Daoy (cell line): ENCODE results near the gene CDH2. TPM values are rescaled to one million over a fixed set of nuclear protein-coding genes. Genes with fewer than 3 reads are reported as not detected.

Source experiments
- DNase-seq: peaks from one replicate; pipeline ENCODE4 v3.0.0-alpha.2; 2015; ENCODE audit warnings: low read depth
- total RNA-seq: library from RNA; depleted of rRNA; stranded (reverse); fragments of >200 nt; shearing (Covaris generic); gene quantifications from 2 replicates; pipeline ENCODE4 v1.2.3, GENCODE V29; 2014

CDH2 gene
- total RNA-seq, 1 experiment from 2014 or later: 90.6 TPM

- no peak for DNase-seq
Measured at GRCh38 chr18:28088477-28088876, 88.5 kb downstream of the CDH2 start.

- DNase-seq: peak; percentile 57
Measured at GRCh38 chr18:28086670-28087552, 90.0 kb downstream of the CDH2 start.

- DNase-seq: no peak
Measured at GRCh38 chr18:28081516-28081915, 95.4 kb downstream of the CDH2 start.

DNA sequence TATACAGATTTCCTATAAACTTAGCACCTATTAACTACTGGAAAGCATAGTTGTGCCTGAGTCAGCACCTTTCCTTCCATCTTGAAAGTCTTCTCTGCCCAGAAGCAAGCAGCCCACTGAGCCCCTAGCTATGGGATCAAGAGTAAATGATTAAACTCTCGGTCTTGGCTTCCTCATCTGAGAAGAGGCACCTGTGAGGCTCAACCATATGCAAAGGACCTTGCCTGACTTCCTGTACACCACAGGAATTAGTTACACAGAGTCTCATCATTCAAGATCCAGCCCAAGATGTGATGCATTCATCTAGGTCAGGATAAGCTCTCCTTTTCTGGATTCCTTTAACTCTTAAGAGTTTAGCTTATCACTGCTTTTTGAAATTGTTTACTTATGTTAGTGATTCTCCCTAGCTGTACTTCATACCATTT is 96.0 kb downstream of the CDH2 start:
- no peak for DNase-seq

DNA sequence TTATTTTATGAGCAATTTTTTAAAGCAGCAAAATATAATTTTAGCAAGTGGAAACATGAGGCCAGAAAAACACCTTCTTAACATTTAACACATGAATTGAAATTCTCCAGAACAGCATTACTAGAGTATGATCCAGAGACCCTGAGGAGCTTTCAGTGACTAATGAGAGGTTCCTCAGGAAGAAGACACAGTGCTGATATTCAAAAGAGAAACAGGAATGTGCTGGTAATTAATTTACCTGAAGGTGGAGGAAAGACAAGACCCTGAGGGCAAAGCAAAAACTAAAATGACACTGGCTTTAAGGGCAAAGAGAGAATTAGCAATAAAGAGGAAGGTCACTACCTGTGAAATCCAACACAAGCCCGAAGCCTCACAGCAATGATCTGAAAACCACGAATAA is 97.0 kb downstream of the CDH2 start:
- DNase-seq: no peak

- no peak for DNase-seq
Measured at GRCh38 chr18:28078849-28079248, 98.1 kb downstream of the CDH2 start.

DNA sequence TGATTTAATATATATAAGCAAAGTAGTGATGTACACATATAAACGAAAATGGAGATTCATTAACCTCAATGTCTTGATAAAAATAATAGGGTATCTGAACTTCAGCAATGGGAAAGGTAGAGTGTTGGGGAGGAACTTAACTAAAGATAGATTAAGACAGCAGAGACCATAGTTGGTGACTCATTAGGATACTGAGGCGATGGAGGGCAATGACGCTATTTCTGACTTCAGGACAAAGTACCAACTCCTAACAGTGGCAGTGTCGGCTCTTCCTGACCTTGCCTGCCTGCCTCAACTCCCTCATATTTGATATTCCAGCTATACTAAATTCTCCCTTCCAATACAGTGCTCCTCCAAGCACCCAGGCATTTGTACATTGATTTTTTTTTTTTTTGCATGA is 98.6 kb downstream of the CDH2 start:
- no peak for DNase-seq

GRCh38 chr18:28075501-28075900 is 101.4 kb downstream of the CDH2 start:
- DNase-seq: peak; percentile 13

GRCh38 chr18:28074076-28074475 is 102.9 kb downstream of the CDH2 start:
- no peak for DNase-seq

DNA sequence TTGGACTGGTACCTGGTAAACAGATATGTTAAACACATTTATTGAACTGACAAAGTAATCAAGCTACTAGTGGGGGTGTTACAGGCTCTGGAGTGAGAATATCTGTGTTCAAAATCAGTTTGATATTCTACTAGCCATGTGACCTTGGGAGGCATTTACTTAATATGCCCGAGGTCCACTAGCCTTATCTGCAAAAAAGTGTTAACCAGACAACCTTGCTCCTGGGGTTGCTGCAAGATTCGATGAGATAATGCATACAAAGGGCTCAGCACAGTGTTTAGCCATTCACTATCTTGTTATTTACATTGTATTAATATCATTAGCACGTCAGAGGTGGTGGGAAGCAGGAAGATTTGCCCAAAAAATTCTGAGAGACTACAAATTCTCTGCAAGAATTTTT is 103.3 kb downstream of the CDH2 start:
- DNase-seq: no peak

GRCh38 chr18:28071199-28071598 is 105.7 kb downstream of the CDH2 start:
- no peak for DNase-seq

- no peak for DNase-seq
Measured at GRCh38 chr18:28068207-28068606, 108.7 kb downstream of the CDH2 start.

GRCh38 chr18:28067346-28067745 is 109.6 kb downstream of the CDH2 start:
- no peak for DNase-seq

DNA sequence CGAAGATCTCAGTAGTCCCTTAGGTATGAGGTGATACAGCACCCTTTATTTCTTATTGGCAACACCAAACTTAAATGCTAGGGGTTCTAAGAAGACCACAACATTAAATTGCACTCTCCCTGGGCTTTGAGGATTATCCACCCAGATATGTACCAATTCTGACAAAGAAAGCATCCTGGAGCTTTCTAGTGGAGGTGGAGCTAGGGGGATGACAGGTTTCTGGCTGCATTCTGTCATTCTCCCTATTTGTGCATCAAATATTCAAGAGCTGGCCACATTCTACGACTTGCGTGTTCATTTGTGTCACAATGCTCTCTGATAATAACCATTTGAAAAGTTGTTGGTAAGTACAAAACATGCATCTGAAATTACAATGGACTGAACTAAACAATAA is 111.1 kb downstream of the CDH2 start:
- no peak for DNase-seq

DNA sequence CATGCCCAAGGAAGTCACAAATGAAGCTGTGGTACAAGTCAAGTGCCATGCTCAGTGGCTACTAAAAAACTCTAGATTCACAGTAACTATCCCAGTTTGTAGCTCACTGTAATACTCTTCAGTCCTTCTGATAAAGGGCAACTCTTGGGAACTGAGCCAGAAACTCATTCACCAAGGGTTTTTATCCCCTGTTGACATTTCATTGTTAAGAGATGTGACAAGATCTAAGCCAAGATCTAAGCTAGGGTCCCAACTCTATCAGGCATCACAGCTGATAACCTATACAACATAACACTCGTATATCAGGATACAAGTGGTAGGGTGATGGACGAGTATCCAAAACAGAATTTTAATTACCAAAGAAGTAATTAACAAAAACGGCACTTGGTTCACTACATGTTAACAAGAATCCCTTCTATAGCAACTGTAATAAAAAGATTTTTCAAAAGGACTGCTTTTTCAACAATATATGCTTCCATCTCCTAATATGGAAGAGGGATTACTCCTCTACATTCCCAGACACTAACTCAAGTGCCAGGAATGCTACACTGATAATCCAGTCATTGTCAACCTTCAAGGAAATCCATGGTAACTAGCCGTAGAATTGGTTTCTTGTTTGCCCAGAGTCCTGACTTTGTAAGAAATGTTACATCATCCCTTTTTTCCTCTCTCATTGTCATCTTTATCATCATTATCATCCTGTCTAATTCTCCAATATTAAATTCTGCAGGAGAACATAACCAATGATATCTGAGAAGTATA is 111.7 kb downstream of the CDH2 start:
- peak; percentile 58 for DNase-seq

GRCh38 chr18:28063926-28064325 is 113.0 kb downstream of the CDH2 start:
- DNase-seq: no peak

GRCh38 chr18:28063271-28063761 is 113.6 kb downstream of the CDH2 start:
- no peak for DNase-seq

GRCh38 chr18:28062443-28062842 is 114.5 kb downstream of the CDH2 start:
- no peak for DNase-seq

DNA sequence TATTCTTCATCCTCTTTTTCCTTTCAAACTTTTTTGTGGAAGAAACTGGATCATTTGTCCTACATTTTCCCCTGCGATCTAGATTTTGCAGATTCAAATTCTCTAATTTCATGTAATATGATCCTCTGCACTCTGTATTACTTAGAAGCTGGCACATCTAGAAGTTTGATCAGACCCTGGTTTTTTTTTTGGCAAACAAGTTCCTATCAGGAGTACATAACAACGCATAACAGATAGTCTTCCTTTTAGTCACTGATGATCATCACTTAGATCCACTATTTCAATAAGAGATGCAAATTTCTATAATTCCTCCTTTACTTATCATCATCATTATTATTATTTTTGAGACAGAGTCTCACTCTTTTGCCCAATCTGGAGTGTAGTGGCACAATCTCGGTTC is 117.1 kb downstream of the CDH2 start:
- no peak for DNase-seq

GRCh38 chr18:28050545-28050944 is 126.4 kb downstream of the CDH2 start:
- DNase-seq: no peak

- no peak for DNase-seq
Measured at GRCh38 chr18:28048612-28049011, 128.3 kb downstream of the CDH2 start.

DNA sequence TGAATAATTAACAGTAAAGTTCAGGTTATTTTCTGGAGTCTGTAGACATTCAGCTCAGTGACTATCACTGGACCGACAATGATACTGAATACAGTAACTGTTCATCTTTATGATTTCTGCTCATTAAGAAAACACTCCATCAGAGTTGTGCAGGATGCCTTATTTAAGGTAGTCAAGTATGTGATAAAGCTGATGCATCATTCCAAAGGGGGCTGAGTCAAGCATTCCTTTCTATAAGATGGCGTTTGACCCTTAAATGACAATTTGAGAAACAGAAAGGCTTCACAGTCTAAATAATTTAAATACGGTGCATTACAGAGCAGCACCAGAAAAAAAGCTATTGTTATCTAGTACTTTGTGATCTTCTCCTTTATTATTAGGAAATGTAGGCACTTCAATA is 131.1 kb downstream of the CDH2 start:
- peak; percentile 13 for DNase-seq
